Astrocyte of the cerebellum (primary cell): ENCODE data around the gene NUMA1.

ENCODE experiments used
- DNase-seq: peaks from one replicate; pipeline ENCODE4 v3.0.0-alpha.2; 2011; ENCODE audit warnings: low read depth
- H3K4me3 ChIP-seq: 2 replicates; pipeline ENCODE4 v1.5.1; 2011; ENCODE audit warnings: mild to moderate bottlenecking, low read depth, low read length, moderate library complexity
- in situ Hi-C: cut with HindIII; loops from 2 replicates; pipeline ENCODE4 v1.10.0; 2017; ENCODE audit warnings: low sequenced_read_pairs
- TF ChIP-seq, protein P1 (sequence below): IDR thresholded peaks from 2 replicates; pipeline ENCODE4 v1.5.1; 2012; ENCODE audit warnings: low read length, low read depth, moderate library complexity, mild to moderate bottlenecking; ENCODE audit errors: missing control alignments

The NUMA1 gene

GRCh38 chr11:72030472-72031045 lies 49.8 kb downstream of the NUMA1 start:
- no peak overlapping the region for H3K4me3 ChIP-seq
- TF ChIP-seq, protein P1, sequence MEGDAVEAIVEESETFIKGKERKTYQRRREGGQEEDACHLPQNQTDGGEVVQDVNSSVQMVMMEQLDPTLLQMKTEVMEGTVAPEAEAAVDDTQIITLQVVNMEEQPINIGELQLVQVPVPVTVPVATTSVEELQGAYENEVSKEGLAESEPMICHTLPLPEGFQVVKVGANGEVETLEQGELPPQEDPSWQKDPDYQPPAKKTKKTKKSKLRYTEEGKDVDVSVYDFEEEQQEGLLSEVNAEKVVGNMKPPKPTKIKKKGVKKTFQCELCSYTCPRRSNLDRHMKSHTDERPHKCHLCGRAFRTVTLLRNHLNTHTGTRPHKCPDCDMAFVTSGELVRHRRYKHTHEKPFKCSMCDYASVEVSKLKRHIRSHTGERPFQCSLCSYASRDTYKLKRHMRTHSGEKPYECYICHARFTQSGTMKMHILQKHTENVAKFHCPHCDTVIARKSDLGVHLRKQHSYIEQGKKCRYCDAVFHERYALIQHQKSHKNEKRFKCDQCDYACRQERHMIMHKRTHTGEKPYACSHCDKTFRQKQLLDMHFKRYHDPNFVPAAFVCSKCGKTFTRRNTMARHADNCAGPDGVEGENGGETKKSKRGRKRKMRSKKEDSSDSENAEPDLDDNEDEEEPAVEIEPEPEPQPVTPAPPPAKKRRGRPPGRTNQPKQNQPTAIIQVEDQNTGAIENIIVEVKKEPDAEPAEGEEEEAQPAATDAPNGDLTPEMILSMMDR: no peak
- in situ Hi-C loops: no loop called here
- DNase-seq: no peak

GRCh38 chr11:72026090-72026489 lies 54.3 kb downstream of the NUMA1 start:
- H3K4me3 ChIP-seq: no peak overlapping the region
- in situ Hi-C loops: no loop called here

GRCh38 chr11:72024069-72024754 lies 56.1 kb downstream of the NUMA1 start:
- in situ Hi-C loops: loop anchor here (25.0 kb wide), 2 partner anchors 88 to 388 kb away; partner anchors contain the start of genes ANAPC15, LAMTOR1 and TOMT
- TF ChIP-seq, protein P1: no peak
- no peak overlapping the region for H3K4me3 ChIP-seq
- DNase-seq: no peak

More at GRCh38 chr11:72026090-72026489, 54.3 kb downstream of the NUMA1 start:
- TF ChIP-seq, protein P1: no peak
- DNase-seq: no peak

- TF ChIP-seq, protein P1: no peak
- no peak overlapping the region for H3K4me3 ChIP-seq
- no peak for DNase-seq
- in situ Hi-C loops: loop anchor here (25.0 kb wide), 2 partner anchors 89 to 389 kb away; partner anchors contain the start of genes ANAPC15, LAMTOR1 and TOMT
Measured at GRCh38 chr11:72023335-72023734, 57.0 kb downstream of the NUMA1 start.

GRCh38 chr11:72018171-72018570 lies 62.2 kb downstream of the NUMA1 start:
- H3K4me3 ChIP-seq: no peak overlapping the region
- in situ Hi-C loops: loop anchor here (25.0 kb wide), 2 partner anchors 94 to 394 kb away; partner anchors contain the start of genes ANAPC15, LAMTOR1 and TOMT
- TF ChIP-seq, protein P1: no peak
- DNase-seq: no peak

- DNase-seq: no peak
- in situ Hi-C loops: loop anchor here (25.0 kb wide), 2 partner anchors 97 to 397 kb away; partner anchors contain the start of genes ANAPC15, LAMTOR1 and TOMT
- TF ChIP-seq, protein P1: peak; percentile 67
- H3K4me3 ChIP-seq: no peak overlapping the region
Measured at GRCh38 chr11:72015511-72016061, 64.8 kb downstream of the NUMA1 start.
